DMS 273 (cell line): Measurements from ENCODE around the gene TFPI.

Experiments
- DNase-seq: peaks from one replicate; lab custom pipeline; 2025; ENCODE audit not compliant: unreplicated experiment; lab: John Stamatoyannopoulos, UW

Gene TFPI

DNA sequence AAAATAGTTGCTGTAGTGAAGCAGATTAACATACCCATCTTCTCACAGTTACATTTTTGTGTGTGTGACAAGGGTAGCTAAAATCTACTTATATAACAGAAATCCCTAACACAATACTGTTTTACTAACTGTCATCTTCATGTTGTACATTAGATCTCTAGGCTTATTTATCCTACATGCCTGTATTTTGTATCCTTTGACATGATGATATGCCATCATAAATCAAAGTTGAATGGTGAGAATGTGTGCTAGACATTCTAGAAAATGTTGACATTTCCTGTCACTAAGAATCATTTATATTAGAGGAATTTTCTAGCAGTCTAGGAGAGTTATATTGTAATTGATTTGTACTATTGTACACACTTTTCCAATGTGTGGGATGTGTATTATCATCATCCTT is 84.7 kb downstream of the TFPI start:
- DNase-seq: no peak

DNA sequence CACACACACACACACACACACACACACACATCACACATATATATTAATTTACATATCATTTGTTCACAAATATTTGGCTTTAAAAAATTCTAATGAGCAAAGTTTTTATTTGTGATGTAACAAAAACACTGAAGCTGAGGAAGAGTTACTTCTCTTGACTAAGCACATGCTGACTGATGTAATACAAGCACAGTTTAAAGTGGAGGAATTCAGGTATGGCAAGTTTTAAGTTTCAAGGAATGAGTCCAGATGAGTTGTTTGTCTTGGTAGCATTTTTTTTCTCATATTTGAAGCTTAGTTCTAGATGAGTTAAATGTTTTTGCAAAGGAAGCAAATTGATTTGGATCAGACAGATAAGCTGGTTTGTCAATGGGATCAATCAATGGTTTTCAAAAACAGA is 86.0 kb downstream of the TFPI start:
- no peak for DNase-seq

DNA sequence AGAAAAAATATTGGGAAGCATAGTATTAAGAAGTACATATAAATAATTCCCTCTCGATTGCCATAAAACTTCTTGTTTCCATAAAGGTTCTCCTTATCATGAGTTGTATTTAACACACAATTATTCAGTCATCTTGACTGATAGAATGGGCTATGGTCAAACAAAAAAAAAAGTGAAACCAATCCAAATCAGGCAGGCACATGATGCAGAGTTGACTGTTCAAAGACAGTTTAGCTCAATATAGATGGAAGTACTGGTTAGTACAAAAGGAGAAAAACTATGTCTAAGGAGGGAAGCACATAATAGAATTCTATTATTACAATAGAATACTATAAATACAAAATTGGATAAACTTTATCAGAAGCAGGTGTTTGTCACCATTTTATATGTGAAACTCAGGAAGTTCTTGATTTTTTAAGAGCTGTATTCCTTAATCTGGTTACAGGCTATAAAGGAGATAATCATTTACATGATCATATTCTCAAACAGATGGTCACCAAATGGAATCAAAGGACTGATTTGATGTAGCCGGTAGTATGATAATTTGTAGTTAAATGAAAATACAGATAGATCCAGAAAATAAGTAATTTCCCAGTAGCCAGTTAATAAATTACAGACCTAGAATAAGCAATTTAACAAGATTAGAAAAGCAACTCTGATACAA is 88.0 kb downstream of the TFPI start:
- no peak for DNase-seq

DNA sequence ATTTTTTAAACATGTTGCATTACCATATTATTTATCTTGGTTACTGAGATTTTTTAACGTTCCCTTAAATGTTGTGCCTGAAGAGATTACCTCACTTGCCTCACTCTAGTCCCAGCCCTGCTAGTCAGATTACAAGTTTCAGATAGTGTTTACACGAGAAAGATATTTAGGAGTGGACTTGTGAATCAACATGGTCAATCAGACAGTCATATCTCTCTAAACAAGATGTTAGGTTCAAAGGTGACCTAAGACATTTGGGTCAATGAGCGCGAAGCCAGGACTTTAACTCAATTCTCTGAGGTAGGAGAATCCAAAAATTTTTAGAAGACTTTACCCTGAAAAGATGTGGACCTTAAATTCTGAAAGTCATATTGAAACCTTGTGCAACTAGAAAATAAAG is 91.4 kb downstream of the TFPI start:
- no peak for DNase-seq

DNA sequence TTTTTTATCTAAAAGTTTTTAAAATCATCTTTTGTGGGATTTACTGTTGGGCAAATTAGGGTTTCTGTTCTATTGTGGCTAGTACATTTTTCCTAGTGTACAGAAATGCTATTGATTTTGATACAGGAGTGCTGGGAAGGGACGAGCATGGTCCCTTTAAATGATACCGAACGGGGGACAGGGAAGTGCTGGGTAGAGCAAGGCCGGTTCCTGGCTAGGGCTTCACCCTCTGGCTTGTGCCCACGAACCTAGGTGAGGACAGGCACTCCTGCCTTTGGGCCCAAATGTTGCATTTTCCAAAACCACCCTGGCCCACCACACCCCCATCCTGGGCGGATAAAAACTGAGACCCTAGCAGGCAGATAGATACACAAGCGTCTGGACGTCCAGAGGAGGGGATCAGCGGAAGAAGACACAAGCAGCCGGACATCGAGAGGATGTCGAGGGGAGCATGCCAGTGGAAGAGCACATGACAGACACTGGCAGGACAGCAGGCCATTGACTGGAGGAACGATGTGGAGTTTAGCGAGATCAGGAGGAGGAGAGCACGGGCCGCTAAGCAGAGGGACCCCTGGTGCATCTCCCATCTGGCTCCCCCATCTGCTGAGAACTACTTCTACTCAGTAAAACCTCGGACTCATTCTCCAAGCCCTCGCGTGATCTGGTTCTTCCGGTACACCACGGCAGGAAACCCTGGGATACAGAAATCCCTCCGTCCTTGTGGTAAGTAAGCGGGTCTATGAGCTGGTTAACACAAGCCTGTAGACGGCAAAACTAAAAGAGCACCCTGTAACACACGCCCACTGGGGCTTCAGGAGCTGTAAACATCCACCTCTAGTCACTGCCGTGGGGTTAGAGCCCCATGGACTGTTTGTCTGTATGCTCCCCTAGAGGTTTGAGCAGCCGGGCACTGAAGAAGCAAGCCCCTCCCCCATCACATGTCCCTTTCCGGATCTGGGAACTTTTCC is 92.7 kb downstream of the TFPI start:
- DNase-seq: no peak

DNA sequence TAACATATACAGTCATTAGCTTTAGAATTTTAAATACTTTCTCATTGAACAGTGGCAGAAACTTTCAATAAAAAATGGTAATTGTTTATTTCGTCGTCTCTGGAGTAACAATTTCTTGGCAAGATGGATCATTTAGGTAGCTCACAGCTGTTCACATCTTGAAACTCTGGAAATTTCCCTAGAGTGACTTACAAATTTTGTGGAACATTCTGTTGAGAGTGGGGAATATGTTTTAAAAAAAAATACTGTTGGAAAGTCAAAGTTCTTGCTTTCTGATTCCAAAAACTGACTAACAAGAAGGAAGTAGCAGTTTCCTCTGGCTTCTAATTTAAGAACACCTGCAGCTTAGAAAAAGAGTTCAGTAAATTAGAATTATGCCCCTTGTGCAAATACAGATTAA is 95.0 kb downstream of the TFPI start:
- DNase-seq: no peak

DNA sequence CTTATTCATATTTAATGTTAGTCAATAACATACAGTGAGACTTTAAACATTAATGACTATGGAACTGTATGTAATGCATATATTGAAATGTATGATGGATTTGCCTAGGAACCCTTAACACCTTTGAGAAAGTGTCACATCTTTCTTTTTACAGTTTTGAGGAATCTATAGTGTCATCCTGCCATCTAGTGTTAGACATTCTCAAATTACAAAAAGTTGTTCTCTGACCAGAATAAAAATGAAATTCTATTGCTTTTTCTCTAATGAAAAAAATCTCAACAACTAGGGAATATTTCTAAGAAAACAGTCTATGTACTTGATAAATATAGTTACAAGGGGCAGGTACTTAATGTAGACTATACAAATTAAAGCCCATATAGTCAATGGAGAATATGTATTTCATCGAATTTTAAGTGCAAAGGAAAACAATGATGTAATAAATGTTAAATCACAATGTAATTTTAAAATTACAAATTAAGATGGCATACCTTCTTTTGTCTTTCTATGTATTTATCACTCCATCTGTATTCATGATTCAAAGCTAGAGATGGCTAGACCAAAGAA is 101.1 kb downstream of the TFPI start:
- peak; percentile 47 for DNase-seq

DNA sequence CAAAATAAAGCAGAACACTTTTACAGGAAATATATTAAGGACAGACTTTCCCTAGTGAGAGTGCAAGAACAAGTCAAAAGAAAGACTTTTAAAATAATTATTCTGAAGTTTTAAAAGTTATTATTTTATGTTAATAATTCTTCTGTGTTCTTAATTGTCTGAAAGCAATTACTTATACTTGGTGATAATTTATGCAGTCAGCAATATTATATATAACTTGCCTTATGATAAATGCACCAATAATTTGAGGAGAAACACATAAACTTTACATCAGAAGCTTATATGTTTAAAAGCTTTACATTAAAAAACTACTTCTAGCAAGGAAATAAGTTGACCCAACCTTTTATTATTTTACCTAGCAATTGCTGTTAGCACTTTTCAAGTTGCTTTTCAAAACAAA is 102.7 kb downstream of the TFPI start:
- no peak for DNase-seq

DNA sequence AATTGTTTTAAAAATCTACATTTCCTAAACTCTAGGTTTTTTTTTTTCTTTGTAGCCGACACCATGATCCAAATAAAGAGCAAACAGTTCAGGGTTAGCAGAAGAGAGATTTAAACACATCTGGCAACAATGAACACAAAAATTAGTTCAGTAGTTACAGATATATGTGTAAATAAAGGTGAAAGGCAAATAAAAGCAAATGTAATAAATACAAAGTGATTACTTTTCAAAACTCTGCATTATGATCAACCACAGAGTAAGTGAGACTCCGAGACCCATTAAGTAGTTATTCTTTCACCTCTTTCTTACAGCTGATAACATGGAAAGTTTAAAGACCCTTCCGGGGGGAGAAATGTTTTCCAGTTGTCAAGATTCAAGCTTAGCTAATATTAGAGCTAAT is 106.9 kb downstream of the TFPI start:
- DNase-seq: no peak

DNA sequence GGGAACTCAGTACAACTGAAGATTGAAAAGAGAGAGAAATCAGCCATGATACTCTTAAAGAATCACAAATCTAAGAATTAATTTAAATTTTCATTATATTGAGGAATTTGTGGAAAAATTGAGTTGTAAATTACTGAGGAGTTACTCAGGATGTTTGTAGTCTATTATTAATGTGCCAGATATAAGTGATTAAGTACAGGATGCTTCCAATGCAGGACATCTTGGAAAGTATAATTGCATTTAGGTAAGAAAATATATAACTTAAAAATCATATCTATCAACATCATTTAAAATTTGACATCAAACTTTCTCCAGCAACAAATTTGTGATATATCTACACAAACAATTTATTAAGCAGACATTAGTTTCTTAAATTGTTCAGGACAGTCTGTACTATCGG is 107.5 kb downstream of the TFPI start:
- no peak for DNase-seq

DNA sequence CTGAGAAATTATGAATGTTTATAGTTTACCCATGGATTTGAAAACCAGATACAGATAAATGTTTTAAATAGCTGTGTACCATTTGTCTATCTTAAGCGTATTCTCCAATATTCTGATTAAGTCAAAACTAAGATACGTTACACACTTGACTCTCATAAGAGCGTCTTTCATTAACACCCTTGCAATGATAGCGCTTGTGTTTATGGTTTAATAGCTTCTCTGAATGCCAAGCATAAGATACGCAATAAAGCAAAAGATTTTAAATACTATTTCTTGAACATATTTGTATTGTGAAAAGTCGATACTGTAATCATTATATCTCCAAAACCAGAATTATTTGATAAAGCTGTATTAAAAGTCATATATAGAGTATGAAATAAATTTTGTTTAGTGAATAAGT is 109.2 kb downstream of the TFPI start:
- DNase-seq: no peak

DNA sequence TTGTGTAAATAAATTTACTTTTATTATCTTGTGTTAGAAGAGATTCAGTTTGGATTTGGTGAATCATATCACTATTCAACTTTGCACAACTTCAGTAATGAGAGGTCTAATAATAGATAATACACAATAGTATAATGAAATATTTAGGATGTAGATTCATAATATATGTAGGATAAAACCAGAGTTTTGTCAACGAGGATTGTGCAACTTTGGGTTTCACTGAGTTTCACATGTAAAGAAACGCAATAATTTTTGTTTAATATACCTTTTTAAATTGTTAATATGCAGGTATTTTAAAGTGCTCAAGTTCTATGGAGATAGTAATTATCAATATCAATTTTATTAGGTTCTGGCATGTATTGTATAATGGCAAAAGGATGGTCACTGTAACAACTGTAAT is 111.5 kb downstream of the TFPI start:
- DNase-seq: no peak

DNA sequence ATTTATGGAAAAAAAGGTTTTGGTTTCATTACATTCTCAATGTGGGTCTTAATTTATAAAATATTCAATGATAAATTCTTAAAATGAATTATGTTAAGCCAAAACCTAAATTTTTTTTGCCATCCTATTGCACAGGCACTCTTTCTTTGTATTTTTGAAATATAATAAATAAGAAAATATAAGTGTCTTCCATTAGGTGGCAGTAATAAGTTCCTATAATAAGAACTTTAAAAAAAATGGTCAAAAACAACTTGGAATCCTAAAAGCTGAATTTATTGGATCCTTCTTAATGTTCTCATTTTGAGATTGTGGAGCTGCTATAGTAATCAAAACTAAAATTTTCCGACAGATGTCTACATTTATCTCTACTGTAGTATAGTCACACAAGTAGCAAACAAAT is 111.9 kb downstream of the TFPI start:
- no peak for DNase-seq

DNA sequence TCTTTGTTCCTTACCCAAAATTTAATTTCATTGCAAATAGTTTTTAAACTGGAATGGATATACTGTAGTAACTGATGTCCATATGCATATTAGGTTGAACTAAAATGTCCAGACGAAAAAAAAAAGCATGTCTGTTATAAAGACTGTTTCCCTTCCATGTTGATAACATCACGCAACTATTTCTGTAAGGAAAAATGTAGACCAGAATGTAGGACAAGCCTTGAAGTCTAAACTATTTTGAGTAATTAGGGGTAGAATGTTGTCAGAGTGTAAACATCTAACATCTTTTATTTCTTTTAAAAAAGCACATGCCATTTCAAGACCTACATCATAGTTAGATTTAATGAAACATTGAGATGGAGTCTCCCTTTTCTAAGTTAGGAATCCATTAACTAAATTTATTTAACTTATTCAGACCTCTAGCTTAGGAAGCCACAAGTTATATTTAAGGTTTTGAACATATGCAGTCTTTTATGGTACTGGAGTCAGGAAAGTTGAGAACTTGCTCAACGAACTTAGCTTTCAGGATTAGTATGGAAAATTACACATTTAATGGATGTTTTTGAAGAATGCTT is 114.0 kb downstream of the TFPI start:
- DNase-seq: no peak

DNA sequence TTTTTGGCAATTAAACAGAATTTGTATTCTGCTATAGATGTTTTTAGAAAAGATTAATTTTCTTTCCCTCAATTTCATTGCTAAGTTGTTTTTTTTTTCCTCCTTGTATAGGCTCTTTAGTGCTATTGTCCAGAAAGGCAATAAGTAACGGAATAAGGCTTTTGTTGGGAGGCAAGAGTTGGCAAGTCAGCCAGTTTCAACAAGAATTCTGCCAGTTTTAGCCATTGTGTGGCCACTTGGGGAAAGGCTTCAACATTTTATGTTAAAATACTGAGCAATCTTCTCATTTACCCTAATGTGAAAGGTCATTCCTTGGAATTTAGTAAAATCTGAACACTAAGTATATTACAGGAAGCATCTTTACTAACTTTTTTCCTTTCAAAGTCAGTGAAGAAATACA is 115.8 kb downstream of the TFPI start:
- DNase-seq: no peak

DNA sequence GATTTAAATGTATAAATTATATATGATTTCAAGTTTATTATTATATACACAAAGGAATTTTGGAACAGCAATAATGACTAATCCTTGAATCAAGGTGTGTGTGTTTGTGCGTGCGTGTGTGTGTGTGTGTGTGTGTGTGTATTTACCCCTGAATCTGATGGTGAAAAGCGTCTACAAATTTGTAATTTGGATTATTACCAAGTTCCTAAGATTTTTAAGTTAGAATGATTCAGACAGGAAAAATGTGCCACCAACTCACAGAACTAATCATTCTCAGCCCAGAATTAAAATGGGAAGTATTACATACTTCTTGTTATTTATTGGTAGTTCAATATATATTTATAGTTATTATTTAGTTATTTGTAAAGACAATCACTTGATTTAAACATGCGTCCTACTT is 118.5 kb downstream of the TFPI start:
- no peak for DNase-seq

DNA sequence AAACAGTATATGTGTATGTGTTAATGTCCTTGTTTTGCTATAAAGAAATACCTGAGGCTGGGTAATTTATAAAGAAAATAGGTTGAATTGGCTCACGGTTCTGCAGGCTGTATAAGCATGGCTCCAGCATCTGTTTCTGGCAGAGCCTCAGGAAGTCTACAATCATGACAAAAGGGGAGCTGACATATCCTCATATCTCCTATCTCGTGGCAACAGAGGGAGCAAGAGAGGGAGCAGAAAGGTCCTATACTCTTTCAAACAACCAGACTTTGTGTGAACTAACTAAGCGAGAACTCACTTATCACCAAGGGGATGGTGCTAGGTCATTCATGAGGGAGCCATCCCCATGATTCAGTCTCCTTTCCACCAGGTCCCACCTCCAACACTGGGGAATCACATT is 119.2 kb downstream of the TFPI start:
- DNase-seq: no peak

DNA sequence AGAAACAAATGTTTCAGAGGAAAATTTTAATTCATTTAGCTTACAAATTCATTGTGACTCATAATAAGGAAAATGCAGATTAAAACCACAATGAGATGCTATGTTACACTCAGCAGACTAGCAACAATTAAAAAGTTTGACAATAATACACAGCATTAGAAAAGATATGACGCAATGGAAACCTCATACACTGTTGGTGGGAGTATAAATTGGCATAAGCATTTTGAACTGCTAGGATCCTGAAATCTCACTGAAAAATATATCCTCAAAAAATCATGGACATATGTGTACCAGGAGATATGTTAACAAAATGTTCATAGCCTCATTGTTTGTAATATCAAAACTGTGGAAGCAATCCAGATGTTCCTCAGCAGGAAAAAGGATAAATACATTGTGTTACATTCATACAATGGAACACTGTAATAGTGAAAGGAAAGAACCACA is 119.9 kb downstream of the TFPI start:
- no peak for DNase-seq

DNA sequence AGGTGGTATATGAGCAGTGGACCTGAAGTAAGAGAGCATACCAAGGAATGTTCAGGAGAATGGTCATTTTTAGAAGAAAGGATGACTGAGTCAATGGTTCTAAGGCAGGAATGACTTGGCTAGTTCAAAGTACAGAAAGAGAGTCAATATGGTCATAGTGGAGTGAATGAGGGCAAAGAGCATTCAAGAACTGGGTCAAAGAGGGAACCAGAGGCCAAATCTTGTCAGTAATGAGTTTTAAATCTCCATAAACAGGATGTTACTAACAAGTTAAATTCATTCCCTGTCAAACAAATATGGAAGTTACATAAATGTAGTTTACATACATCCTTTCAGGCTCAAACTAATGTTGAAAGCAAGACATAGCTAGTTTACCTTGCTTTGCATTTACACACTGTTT is 122.3 kb downstream of the TFPI start:
- DNase-seq: no peak

DNA sequence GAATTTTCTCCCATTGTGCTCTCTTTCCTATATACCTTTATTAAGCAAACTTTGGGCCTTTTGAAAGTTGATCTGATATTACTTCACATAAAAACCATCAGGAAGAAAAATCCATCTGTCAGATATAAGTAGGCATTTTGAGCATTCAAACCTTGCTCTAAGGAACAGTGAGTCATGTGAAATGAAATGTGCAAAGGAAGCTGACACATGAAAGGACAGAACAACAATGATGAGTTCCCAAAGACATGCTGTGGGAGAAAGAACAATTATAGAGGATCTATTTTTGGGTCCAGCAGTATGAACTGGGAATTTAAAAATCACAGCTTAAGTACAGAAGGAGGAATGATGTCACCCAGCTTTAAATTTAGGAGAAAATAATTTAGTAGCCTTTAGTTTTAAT is 124.2 kb downstream of the TFPI start:
- DNase-seq: no peak

DNA sequence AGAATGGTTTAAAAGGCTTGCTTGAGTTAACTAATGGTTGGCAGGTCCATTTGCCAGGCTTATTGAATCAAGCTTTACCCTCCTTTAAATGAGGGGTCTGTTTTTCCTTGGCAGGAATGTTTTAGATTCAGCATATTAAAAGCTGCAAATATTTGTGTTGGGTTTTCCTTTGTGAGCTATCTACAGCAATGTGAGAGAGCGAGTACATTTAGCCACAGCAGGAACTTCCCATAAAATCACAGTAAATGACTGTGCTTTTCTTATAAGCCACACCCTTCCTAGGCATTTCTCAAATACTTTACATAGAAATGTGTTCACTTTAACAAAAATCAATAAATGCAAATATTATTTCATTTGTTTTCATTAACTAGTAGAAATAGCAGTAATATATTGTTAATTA is 130.1 kb downstream of the TFPI start:
- no peak for DNase-seq

DNA sequence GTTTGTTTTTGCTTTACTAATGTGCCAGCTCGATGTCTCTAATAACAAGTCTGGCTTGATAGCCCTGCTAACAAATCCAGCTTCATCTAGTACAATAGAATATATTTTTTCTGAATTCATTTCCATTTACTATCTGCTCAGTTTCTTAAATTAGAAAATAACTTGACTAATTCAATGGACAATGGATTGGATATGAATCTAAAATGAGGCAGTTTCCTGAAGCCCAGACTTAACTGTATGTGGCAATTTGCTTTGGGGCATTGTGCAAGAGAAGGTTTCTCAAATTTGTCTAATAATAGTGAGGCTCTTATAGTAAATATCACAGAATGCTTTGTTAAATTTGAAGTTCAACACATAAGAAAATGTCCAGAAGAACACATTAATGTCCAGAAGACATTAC is 132.0 kb downstream of the TFPI start:
- no peak for DNase-seq
